Hepatocyte (in vitro differentiated cells): Measurements from ENCODE around the gene C8A. TPM values are rescaled to one million over a fixed set of nuclear protein-coding genes. Genes with fewer than 3 reads are reported as not detected.

Experiments
- DNase-seq: peaks from one replicate; pipeline ENCODE4 v3.0.0-alpha.2; 2016; ENCODE audit warnings: low spot score
- H2AFZ ChIP-seq: fragments of 200-600 bp; sonication (generic); 2 replicates; pipeline ENCODE4 v1.6.0; 2016; ENCODE audit warnings: antibody characterized with exemption, mild to moderate bottlenecking
- H3K27ac ChIP-seq: fragments of 200-600 bp; sonication (generic); 2 replicates; pipeline ENCODE4 v1.5.1; 2016; ENCODE audit warnings: mild to moderate bottlenecking
- H3K27me3 ChIP-seq: fragments of 200-600 bp; sonication (generic); 2 replicates; pipeline ENCODE4 v1.6.1; 2016
- H3K36me3 ChIP-seq: fragments of 200-600 bp; sonication (generic); replicated peaks from 2 replicates; pipeline ENCODE4 v1.5.1; 2016; ENCODE audit warnings: low read depth; ENCODE audit not compliant: insufficient read depth
- H3K4me1 ChIP-seq: fragments of 200-600 bp; sonication (generic); 2 replicates; pipeline ENCODE4 v1.5.1; 2016; ENCODE audit warnings: mild to moderate bottlenecking, moderate library complexity; ENCODE audit not compliant: insufficient read depth
- H3K4me2 ChIP-seq: fragments of 200-600 bp; sonication (generic); 2 replicates; pipeline ENCODE4 v1.6.0; 2016
- H3K4me3 ChIP-seq: fragments of 200-600 bp; sonication (generic); 2 replicates; pipeline ENCODE4 v1.5.1; 2016; ENCODE audit warnings: mild to moderate bottlenecking
- H3K79me2 ChIP-seq: fragments of 200-600 bp; sonication (generic); 2 replicates; pipeline ENCODE4 v1.6.0; 2017; ENCODE audit warnings: mild to moderate bottlenecking
- H3K9me2 ChIP-seq: fragments of 200-600 bp; sonication (generic); replicated peaks from 2 replicates; pipeline ENCODE4 v1.6.0; 2017; ENCODE audit warnings: mild to moderate bottlenecking; ENCODE audit not compliant: insufficient read depth
- H3K9me3 ChIP-seq: fragments of 200-600 bp; sonication (generic); 2 replicates; pipeline ENCODE4 v1.5.1; 2016; ENCODE audit warnings: low read depth, mild to moderate bottlenecking
- H4K20me1 ChIP-seq: fragments of 200-600 bp; sonication (generic); 2 replicates; pipeline ENCODE4 v1.6.0; 2016; ENCODE audit warnings: mild to moderate bottlenecking; ENCODE audit not compliant: insufficient read depth, poor library complexity, severe bottlenecking
- CTCF ChIP-seq: fragments of 200-600 bp; sonication (generic); IDR thresholded peaks from 2 replicates; pipeline ENCODE4 v1.5.1; 2016; ENCODE audit warnings: antibody characterized with exemption, mild to moderate bottlenecking; ENCODE audit not compliant: poor library complexity
- EZH2 ChIP-seq: fragments of 200-600 bp; sonication (generic); IDR thresholded peaks from 2 replicates; pipeline ENCODE4 v1.6.1; 2016; ENCODE audit warnings: antibody characterized with exemption, mild to moderate bottlenecking, borderline replicate concordance
- EZH2phosphoT487 ChIP-seq: fragments of 200-600 bp; sonication (generic); IDR thresholded peaks from one replicate; pipeline ENCODE4 v1.6.1; 2018; ENCODE audit warnings: antibody characterized with exemption, mild to moderate bottlenecking, low read depth, moderate library complexity; ENCODE audit not compliant: unreplicated experiment, severe bottlenecking
- WGBS: methylation state at CpG from one replicate; pipeline ENCODE4 v1.1.6; 2016; ENCODE audit warnings: low lambda C conversion rate; ENCODE audit errors: missing lambda C conversion rate; 5-methylcytosine and 5-hydroxymethylcytosine counted together
- polyA plus RNA-seq: library from polyadenylated mRNA; unstranded; fragments of >200 nt; fragmentation: Nextera tagmentation; extraction: Ambion mirVana; gene quantifications from 2 replicates; pipeline ENCODE4 v1.2.1, GENCODE V29; 2016
- total RNA-seq: library from RNA; depleted of rRNA; stranded (reverse); fragments of >200 nt; gene quantifications from 2 replicates; pipeline ENCODE4 v1.2.3, GENCODE V29; 2014

Gene C8A
- total and polyA plus RNA-seq, 2 experiments from 2014 or later, result 6.1 to 8.2 TPM

- 79% methylated on average over 3 of the region's 3 CpGs for WGBS
Measured at GRCh38 chr1:56863265-56863992, 8.8 kb downstream of the C8A start.

GRCh38 chr1:56864430-56864829, 9.8 kb downstream of the C8A start:
- Histone ChIP-seq H4K20me1 (no peaks in the 10 kb centered on the region), H3K79me2 (no peaks in the 10 kb centered on the region), H3K4me3 (no peak overlapping the region), H3K36me3 (no peaks in the 10 kb centered on the region), H2AFZ (no peak overlapping the region), H3K27ac (no peak overlapping the region), H3K9me3 (no peaks in the 10 kb centered on the region), H3K4me1 (no peaks in the 10 kb centered on the region), H3K4me2 (no peak overlapping the region), H3K27me3 (no peaks in the 10 kb centered on the region), H3K9me2 (no peaks in the 10 kb centered on the region)
- DNase-seq, result no peak
- 65% methylated on average over 2 of the region's 2 CpGs for WGBS
- TF ChIP-seq EZH2, result no peak
- no peak for TF ChIP-seq EZH2phosphoT487
- no peak for TF ChIP-seq CTCF

More at GRCh38 chr1:56863265-56863992, 8.8 kb downstream of the C8A start:
- no peaks in the 10 kb centered on the region for H4K20me1 ChIP-seq
- H2AFZ ChIP-seq, result no peak overlapping the region
- no peak for DNase-seq
- no peak overlapping the region for H3K4me3 ChIP-seq
- no peaks in the 10 kb centered on the region for H3K9me2 ChIP-seq
- H3K27ac ChIP-seq, result no peak overlapping the region
- no peaks in the 10 kb centered on the region for H3K27me3 ChIP-seq
- no peaks in the 10 kb centered on the region for H3K9me3 ChIP-seq
- no peaks in the 10 kb centered on the region for H3K4me1 ChIP-seq
- no peak overlapping the region for H3K4me2 ChIP-seq
- no peaks in the 10 kb centered on the region for H3K36me3 ChIP-seq
- TF ChIP-seq EZH2, result no peak
- no peak for TF ChIP-seq CTCF
- no peak for TF ChIP-seq EZH2phosphoT487
- H3K79me2 ChIP-seq, result no peaks in the 10 kb centered on the region

GRCh38 chr1:56866656-56867055, 12.1 kb downstream of the C8A start:
- H3K9me3 ChIP-seq, result no peaks in the 10 kb centered on the region
- no peaks in the 10 kb centered on the region for H3K36me3 ChIP-seq
- TF ChIP-seq EZH2phosphoT487, result no peak
- TF ChIP-seq EZH2, result no peak
- TF ChIP-seq CTCF, result no peak
- WGBS, result 68% methylated on average over 2 of the region's 2 CpGs
- H3K4me2 ChIP-seq, result no peak overlapping the region
- H3K27me3 ChIP-seq, result no peaks in the 10 kb centered on the region
- no peak for DNase-seq
- no peaks in the 10 kb centered on the region for H3K9me2 ChIP-seq
- H2AFZ ChIP-seq, result no peak overlapping the region
- no peaks in the 10 kb centered on the region for H3K4me1 ChIP-seq
- no peaks in the 10 kb centered on the region for H4K20me1 ChIP-seq
- no peak overlapping the region for H3K4me3 ChIP-seq
- H3K27ac ChIP-seq, result no peak overlapping the region
- H3K79me2 ChIP-seq, result no peaks in the 10 kb centered on the region

GRCh38 chr1:56867491-56867890, 12.9 kb downstream of the C8A start:
- no peaks in the 10 kb centered on the region for H3K9me3 ChIP-seq
- no peaks in the 10 kb centered on the region for H3K27me3 ChIP-seq
- TF ChIP-seq EZH2phosphoT487, result no peak
- no peak for TF ChIP-seq CTCF
- TF ChIP-seq EZH2, result no peak
- no peak overlapping the region for H3K4me3 ChIP-seq
- H3K4me2 ChIP-seq, result no peak overlapping the region
- H3K9me2 ChIP-seq, result no peaks in the 10 kb centered on the region
- no peak overlapping the region for H3K27ac ChIP-seq
- no peaks in the 10 kb centered on the region for H3K4me1 ChIP-seq
- WGBS, result 89% methylated on average over 5 of the region's 5 CpGs
- no peak for DNase-seq
- no peaks in the 10 kb centered on the region for H3K36me3 ChIP-seq
- no peaks in the 10 kb centered on the region for H4K20me1 ChIP-seq
- no peaks in the 10 kb centered on the region for H3K79me2 ChIP-seq
- H2AFZ ChIP-seq, result no peak overlapping the region
